HCT116 (cell line): ENCODE measurements around the gene CCDC88C. TPM values are rescaled to one million over a fixed set of nuclear protein-coding genes. Genes with fewer than 3 reads are reported as not detected.

Source experiments
- ATAC-seq: fragments of 200-7000 bp; cut with Tn5 transposase; 2 replicates; pipeline ENCODE4 v1.9.1; 2020; ENCODE audit warnings: mild to moderate bottlenecking, moderate library complexity
- BruUV-seq: library from RNA; stranded (reverse); fragments of 400-500 nt; replicated peaks from 2 replicates; lab custom pipeline; 2021; lab: Mats Ljungman, UMichigan
- CTCF ChIA-PET: fragments of 300-600 bp; sonication (Branson Sonifier 250); formaldehyde crosslinking; loops from one replicate; lab custom pipeline; 2021; ENCODE audit warnings: antibody characterized with exemption; lab: Charles Lee
- POLR2A ChIA-PET: fragments of 300-600, 350-600 bp; sonication (Branson Sonifier 250); formaldehyde crosslinking; loops from one replicate; lab custom pipeline; 2021; ENCODE audit warnings: antibody characterized with exemption; lab: Charles Lee
- RAD21 ChIA-PET, 2 experiments: fragments of 300-600 bp; sonication (Branson Sonifier 250); formaldehyde crosslinking; loops; one replicate each; lab custom pipeline; 2023; ENCODE audit warnings: low total read pairs in 2 of 2; ENCODE audit not compliant: uncharacterized antibody in 2 of 2, unreplicated experiment in 2 of 2, low non-redundant PET in 1 of 2; lab: Charles Lee
- DNase-seq: peaks from one replicate; pipeline ENCODE4 v3.0.0-alpha.2; 2010; ENCODE audit warnings: low read depth, low spot score
- H2AFZ ChIP-seq: fragments of 200-600 bp; shearing (Covaris generic), sonication (generic); 2 replicates; pipeline ENCODE4 v1.6.1; 2017; ENCODE audit warnings: low read depth, mixed run types, mixed read lengths, antibody characterized with exemption, low read length; ENCODE audit not compliant: poor library complexity, severe bottlenecking
- H3K27ac ChIP-seq: 2 replicates; pipeline ENCODE4 v1.5.1; 2012; ENCODE audit warnings: low read depth, low read length
- H3K27me3 ChIP-seq: fragments of 200-600 bp; sonication (generic); 2 replicates; pipeline ENCODE4 v1.6.1; 2016; ENCODE audit warnings: mixed run types, low read length, mixed read lengths; ENCODE audit not compliant: insufficient read depth
- H3K36me3 ChIP-seq, 2 experiments: fragments of 200-500 bp in 1 of 2; fragments of 200-600 bp in 1 of 2; sonication (Bioruptor generic) in 1 of 2; sonication (generic) in 1 of 2; 2 replicates each; pipeline versions ENCODE4 v1.5.1 to v1.6.1; 2014 to 2016; ENCODE audit warnings: low read length in 2 of 2, inconsistent platforms in 1 of 2, mixed read lengths in 1 of 2, mixed run types in 1 of 2; ENCODE audit not compliant: insufficient read depth in 2 of 2, control insufficient read depth in 1 of 2
- H3K4me1 ChIP-seq, 2 experiments: fragments of 200-600 bp in 1 of 2; sonication (generic) in 1 of 2; 2 replicates each; pipeline versions ENCODE4 v1.5.1 to v1.6.1; 2012 to 2017; ENCODE audit warnings: low read length in 2 of 2, inconsistent platforms in 1 of 2, mild to moderate bottlenecking in 1 of 2, mixed read lengths in 1 of 2, mixed run types in 1 of 2, moderate library complexity in 1 of 2; ENCODE audit not compliant: insufficient read depth in 2 of 2, control insufficient read depth in 1 of 2
- H3K4me2 ChIP-seq: fragments of 200-600 bp; sonication (generic); 2 replicates; pipeline ENCODE4 v1.6.1; 2017; ENCODE audit warnings: mixed run types, low read length, mixed read lengths
- H3K4me3 ChIP-seq, 2 experiments: fragments of 200-600 bp in 1 of 2; sonication (generic) in 1 of 2; replicated peaks in 1 of 2; 2 replicates each; pipeline ENCODE4 v1.5.1; 2011 to 2016; ENCODE audit warnings: low read length in 2 of 2, control low read depth in 1 of 2, low read depth in 1 of 2, mild to moderate bottlenecking in 1 of 2, mixed read lengths in 1 of 2, mixed run types in 1 of 2
- H3K79me2 ChIP-seq: fragments of 200-600 bp; sonication (generic); 2 replicates; pipeline ENCODE4 v1.6.1; 2017; ENCODE audit warnings: mild to moderate bottlenecking, mixed run types, low read length, moderate library complexity, mixed read lengths; ENCODE audit not compliant: insufficient read depth
- H3K9ac ChIP-seq: fragments of 200-600 bp; sonication (generic); 2 replicates; pipeline ENCODE4 v1.6.1; 2016; ENCODE audit warnings: low read length, mixed read lengths
- H3K9me2 ChIP-seq: fragments of 200-600 bp; sonication (generic), shearing (Covaris generic); 2 replicates; pipeline ENCODE4 v1.6.1; 2017; ENCODE audit warnings: mixed run types, mild to moderate bottlenecking, moderate library complexity; ENCODE audit not compliant: insufficient read depth
- H3K9me3 ChIP-seq, 2 experiments: fragments of 200-500 bp in 1 of 2; fragments of 200-600 bp in 1 of 2; sonication (Bioruptor generic) in 1 of 2; sonication (generic) in 1 of 2; 2 replicates each; pipeline ENCODE4 v1.6.1; 2014 to 2017; ENCODE audit warnings: low read length in 2 of 2, mixed read lengths in 2 of 2, inconsistent platforms in 1 of 2, low read depth in 1 of 2, mild to moderate bottlenecking in 1 of 2, mixed run types in 1 of 2, moderate library complexity in 1 of 2; ENCODE audit not compliant: control insufficient read depth in 1 of 2, insufficient read depth in 1 of 2
- H4K20me1 ChIP-seq: fragments of 200-600 bp; sonication (generic), shearing (Covaris generic); 2 replicates; pipeline ENCODE4 v1.6.1; 2017; ENCODE audit warnings: mixed run types, mild to moderate bottlenecking, moderate library complexity; ENCODE audit not compliant: insufficient read depth
- CEBPB ChIP-seq: IDR thresholded peaks from 2 replicates; pipeline ENCODE4 v1.6.1; 2012; ENCODE audit warnings: low read depth
- CTCF ChIP-seq, 3 experiments: fragments of 200-600 bp in 1 of 3; sonication (generic) in 1 of 3; IDR thresholded peaks in 2 of 3; conservative IDR thresholded peaks in 1 of 3; 2 replicates each; pipeline ENCODE4 v1.5.1; 2012 to 2017; ENCODE audit warnings: low read depth in 2 of 3, low read length in 2 of 3, antibody characterized with exemption in 1 of 3, borderline replicate concordance in 1 of 3, control low read depth in 1 of 3, mild to moderate bottlenecking in 1 of 3, mixed read lengths in 1 of 3, mixed run types in 1 of 3, moderate library complexity in 1 of 3; ENCODE audit not compliant: insufficient read depth in 1 of 3
- EGR1 ChIP-seq: IDR thresholded peaks from 2 replicates; pipeline ENCODE4 v1.6.1; 2012; ENCODE audit warnings: low read depth
- EZH2 ChIP-seq: fragments of 200-600 bp; sonication (generic); IDR thresholded peaks from 2 replicates; pipeline ENCODE4 v1.6.1; 2017; ENCODE audit warnings: antibody characterized with exemption, mixed run types
- EZH2phosphoT487 ChIP-seq: fragments of 200-600 bp; IDR thresholded peaks from 2 replicates; pipeline ENCODE4 v1.6.1; 2018; ENCODE audit warnings: antibody characterized with exemption, borderline replicate concordance
- FOSL1 ChIP-seq: IDR thresholded peaks from 2 replicates; pipeline ENCODE4 v1.6.1; 2012; ENCODE audit warnings: low read depth
- POLR2AphosphoS5 ChIP-seq: IDR thresholded peaks from 2 replicates; pipeline ENCODE4 v1.6.1; 2011; ENCODE audit warnings: mild to moderate bottlenecking, low read depth, low read length, moderate library complexity
- SRF ChIP-seq: IDR thresholded peaks from 2 replicates; pipeline ENCODE4 v1.6.1; 2012; ENCODE audit warnings: low read depth
- intact Hi-C: fragments of 100-400 bp; cut with micrococcal nuclease; formaldehyde crosslinking; loops from 2 replicates; pipeline ENCODE4 v1.10.0; 2022
- total RNA-seq: library from RNA; stranded (reverse); gene quantifications from one replicate; pipeline ENCODE4 v1.2.1, GENCODE V29; 2021; ENCODE audit not compliant: unreplicated experiment

CCDC88C gene
- total RNA-seq, 1 experiment from 2014 or later, result 20.8 TPM

- no peaks in the 10 kb centered on the region for H3K79me2 ChIP-seq
- no peak overlapping the region for H3K4me2 ChIP-seq
- no peak for TF ChIP-seq EZH2
- no peak for TF ChIP-seq EZH2phosphoT487
- TF ChIP-seq SRF, result no peak
- no peak for TF ChIP-seq CEBPB
- TF ChIP-seq POLR2AphosphoS5, result no peak
- no peak for TF ChIP-seq CTCF (IDR thresholded peaks at IDR 0.05 in 2 of 3, conservative IDR thresholded peaks at IDR 0.05 in 1 of 3; ENCODE audit: borderline replicate concordance in 1 of 3, insufficient read depth in 1 of 3, low read depth in 2 of 3, low read length in 2 of 3)
- no peak for TF ChIP-seq FOSL1
- TF ChIP-seq EGR1, result no peak
- no peak overlapping the region for H2AFZ ChIP-seq
- H3K9me3 ChIP-seq, result no peaks in the 10 kb centered on the region
- no TSS peak for BruUV-seq
- no peak overlapping the region for H3K27ac ChIP-seq
- POLR2A ChIA-PET, result no interaction called here
- no peaks in the 10 kb centered on the region for H3K27me3 ChIP-seq
- ATAC-seq, result no peak
- H3K9me2 ChIP-seq, result no peaks in the 10 kb centered on the region
- peaks cover 4 to 9% of the 10 kb centered on the region in 2 experiments; a peak in 3 of 4 replicates for H3K36me3 ChIP-seq
- CTCF ChIA-PET, result no interaction called here
- H4K20me1 ChIP-seq, result no peaks in the 10 kb centered on the region
- intact Hi-C loops, result no loop called here
- H3K9ac ChIP-seq, result no peak overlapping the region
- H3K4me3 ChIP-seq, result no peak overlapping the region
- peaks cover 5 to 8% of the 10 kb centered on the region in 2 experiments; a peak in 3 of 4 replicates for H3K4me1 ChIP-seq
- DNase-seq, result no peak
- RAD21 ChIA-PET, result no interaction called here
These were observed 98.7 kb downstream of the CCDC88C start for GRCh38 chr14:91318911-91319310.
